Measurements from ENCODE around the gene TPSB2.
"Not testable (repeated sequence)": the region's sequence is repeated elsewhere in the genome, so short reads cannot be mapped to it uniquely, and the experiment has no call there.

TPSB2 gene

GRCh38 chr16:1230084-1230470 is at the start of gene TPSB2:
TSS of gene TPSB2 (minus strand) at chr16:1230184. CDS start at chr16:1229951, 233 bp downstream.
- not testable (repeated sequence) for H3K4me3 ChIP-seq (ENCODE audit: low read depth, low read length)

GRCh38 chr16:1279081-1279944 is 49.3 kb upstream of the TPSB2 start:
- H3K4me3 ChIP-seq (ENCODE audit: low read depth, low read length), result no peak overlapping the region

- H3K4me3 ChIP-seq (ENCODE audit: low read depth, low read length), result no peak overlapping the region
Measured at GRCh38 chr16:1278477-1278876, 48.5 kb upstream of the TPSB2 start.

- H3K4me3 ChIP-seq (ENCODE audit: low read depth, low read length), result no peak overlapping the region
Measured at GRCh38 chr16:1277617-1278282, 47.8 kb upstream of the TPSB2 start.

- H3K4me3 ChIP-seq (ENCODE audit: low read depth, low read length), result no peak overlapping the region
Measured at GRCh38 chr16:1277151-1277598, 47.2 kb upstream of the TPSB2 start.

- no peak overlapping the region for H3K4me3 ChIP-seq (ENCODE audit: low read depth, low read length)
Measured at GRCh38 chr16:1276580-1276878, 46.5 kb upstream of the TPSB2 start.

- no peak overlapping the region for H3K4me3 ChIP-seq (ENCODE audit: low read depth, low read length)
Measured at GRCh38 chr16:1275791-1276579, 46.0 kb upstream of the TPSB2 start.

GRCh38 chr16:1274767-1275166 is 44.8 kb upstream of the TPSB2 start:
- H3K4me3 ChIP-seq (ENCODE audit: low read depth, low read length), result no peak overlapping the region

- H3K4me3 ChIP-seq (ENCODE audit: low read depth, low read length), result no peak overlapping the region
Measured at GRCh38 chr16:1273816-1274215, 43.8 kb upstream of the TPSB2 start.

- no peak overlapping the region for H3K4me3 ChIP-seq (ENCODE audit: low read depth, low read length)
Measured at GRCh38 chr16:1272453-1273198, 42.6 kb upstream of the TPSB2 start.

- H3K4me3 ChIP-seq (ENCODE audit: low read depth, low read length), result not testable (repeated sequence)
Measured at GRCh38 chr16:1271724-1272413, 41.9 kb upstream of the TPSB2 start.

GRCh38 chr16:1271380-1271723 is 41.4 kb upstream of the TPSB2 start:
- H3K4me3 ChIP-seq (ENCODE audit: low read depth, low read length), result no peak overlapping the region

- not testable (repeated sequence) for H3K4me3 ChIP-seq (ENCODE audit: low read depth, low read length)
Measured at GRCh38 chr16:1269418-1269817, 39.4 kb upstream of the TPSB2 start.

- H3K4me3 ChIP-seq (ENCODE audit: low read depth, low read length), result no peak overlapping the region
Measured at GRCh38 chr16:1265826-1266225, 35.8 kb upstream of the TPSB2 start.

GRCh38 chr16:1265090-1265630 is 35.2 kb upstream of the TPSB2 start:
- no peak overlapping the region for H3K4me3 ChIP-seq (ENCODE audit: low read depth, low read length)

- H3K4me3 ChIP-seq (ENCODE audit: low read depth, low read length), result no peak overlapping the region
Measured at GRCh38 chr16:1264345-1265089, 34.5 kb upstream of the TPSB2 start.

- H3K4me3 ChIP-seq (ENCODE audit: low read depth, low read length), result no peak overlapping the region
Measured at GRCh38 chr16:1263591-1264344, 33.8 kb upstream of the TPSB2 start.

GRCh38 chr16:1262846-1263221 is 32.9 kb upstream of the TPSB2 start:
- H3K4me3 ChIP-seq (ENCODE audit: low read depth, low read length), result no peak overlapping the region
